Right lobe of liver (tissue), 4 donors: Measurements from ENCODE around the gene SUN1.
A peak's percentile ranks its signal among the peaks of the same experiment; 100 is the strongest.

Source experiments
- CTCF ChIP-seq, 4 donors: fragments of 200-600 bp in 3 of 4; fragments of 450-650 bp in 1 of 4; IDR thresholded peaks; one replicate each; pipeline versions ENCODE4 v1.5.1 to v1.8.0; 2016 to 2022; ENCODE audit warnings: antibody characterized with exemption in 4 of 4, mild to moderate bottlenecking in 2 of 4
- POLR2A ChIP-seq: fragments of 450-650 bp; IDR thresholded peaks from one replicate; pipeline ENCODE4 v1.6.1; 2017; ENCODE audit warnings: antibody characterized with exemption, mild to moderate bottlenecking
- donor health status: DM: no; HTN: no; CAD: no.
- donor health status: DM: no; HTN: no; CAD: no.
- donor health status: DM: no; HTN: yes; CAD: no.

- TF ChIP-seq POLR2A (no peak), CTCF (IDR thresholded peaks at IDR 0.05) (peak in 1 of 4 donors; percentile 11)
Observed at GRCh38 chr7:883055-884021, 51.1 kb downstream of the SUN1 start.
